Stimulated activated CD4-positive, alpha-beta T cell treated with anti-CD3 and anti-CD28 coated beads, TNF-alpha, amount 100 ng/mL, for 4 hours (primary cell): ENCODE data around the gene DOCK9.

Source experiments
- DNase-seq, 3 experiments: peaks; one replicate each; pipeline ENCODE4 v3.0.0-alpha.2; 2020; ENCODE audit warnings: low read depth in 3 of 3

The DOCK9 gene

GRCh38 chr13:98977568-98978265 is at the start of gene DOCK9:
Gene DOCK9 (minus strand): TSS chr13:98978064. CDS start chr13:98977909, 155 bp downstream.
- no peak for DNase-seq

GRCh38 chr13:99027260-99027659 is 49.4 kb upstream of the DOCK9 start:
- DNase-seq: no peak

GRCh38 chr13:99022941-99023340 is 45.1 kb upstream of the DOCK9 start:
- DNase-seq: no peak

GRCh38 chr13:99018418-99019180 is 40.7 kb upstream of the DOCK9 start:
- DNase-seq: no peak

DNA sequence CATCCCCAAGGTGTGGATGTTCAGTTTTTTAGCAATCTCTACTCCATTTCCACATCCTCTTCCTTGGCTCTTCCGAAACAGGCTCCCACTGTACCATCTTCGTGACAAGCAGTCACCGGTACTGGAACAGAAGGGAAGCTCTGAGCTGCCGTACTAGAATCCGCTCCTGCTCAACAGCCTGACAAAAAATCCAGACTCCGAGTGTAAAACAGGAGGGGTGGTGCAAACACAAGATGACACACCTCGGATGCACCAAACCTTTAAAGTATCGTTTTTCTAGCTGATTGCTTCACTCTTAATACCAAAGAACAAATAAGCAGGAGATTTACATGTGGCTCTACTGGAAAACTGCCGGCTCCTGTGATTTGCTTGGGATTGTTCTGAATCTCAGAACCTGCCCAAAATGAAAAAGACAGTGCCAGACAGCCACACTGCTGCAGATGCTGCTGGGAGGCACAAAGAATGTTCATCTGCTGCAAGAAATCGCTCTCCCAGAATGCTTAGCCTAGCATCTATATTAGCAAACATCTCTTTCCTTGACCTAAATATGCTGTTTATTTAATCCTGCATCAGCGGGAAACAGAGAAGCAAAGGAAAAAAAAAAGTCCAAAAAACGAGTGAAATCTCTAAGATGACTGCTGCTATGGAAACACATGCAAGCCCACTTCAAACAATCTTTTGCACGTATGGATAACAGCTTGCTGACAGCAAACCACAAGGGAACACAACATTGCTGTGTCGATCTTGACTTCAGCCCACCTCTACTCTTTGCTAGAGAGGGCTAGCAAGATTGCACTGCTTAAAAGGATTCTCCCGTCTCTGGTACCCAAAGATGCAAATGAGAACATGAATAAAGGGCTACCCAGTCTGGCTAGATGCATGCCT is 38.0 kb upstream of the DOCK9 start:
- DNase-seq: no peak

GRCh38 chr13:99014522-99014921 is 36.7 kb upstream of the DOCK9 start:
- no peak for DNase-seq

DNA sequence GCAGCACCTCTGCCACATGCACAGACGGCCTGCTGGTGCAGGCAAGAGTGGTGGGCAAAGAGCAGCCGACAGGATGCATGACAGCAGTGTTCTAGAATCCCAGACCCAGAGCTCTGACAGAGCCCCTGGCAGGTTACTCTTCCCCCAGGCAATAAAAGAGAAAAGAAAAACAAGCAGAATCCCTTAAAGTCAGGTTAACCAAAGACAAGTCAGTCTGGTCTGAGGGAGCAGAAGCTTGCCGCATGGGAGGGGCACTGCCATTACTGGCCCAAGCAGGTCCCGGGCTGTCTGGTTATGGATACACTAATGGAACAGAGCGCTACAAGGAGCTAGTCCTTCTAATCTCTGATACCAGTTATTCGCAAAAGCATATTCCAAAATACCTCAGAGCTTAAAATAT is 36.1 kb upstream of the DOCK9 start:
- DNase-seq: no peak

DNA sequence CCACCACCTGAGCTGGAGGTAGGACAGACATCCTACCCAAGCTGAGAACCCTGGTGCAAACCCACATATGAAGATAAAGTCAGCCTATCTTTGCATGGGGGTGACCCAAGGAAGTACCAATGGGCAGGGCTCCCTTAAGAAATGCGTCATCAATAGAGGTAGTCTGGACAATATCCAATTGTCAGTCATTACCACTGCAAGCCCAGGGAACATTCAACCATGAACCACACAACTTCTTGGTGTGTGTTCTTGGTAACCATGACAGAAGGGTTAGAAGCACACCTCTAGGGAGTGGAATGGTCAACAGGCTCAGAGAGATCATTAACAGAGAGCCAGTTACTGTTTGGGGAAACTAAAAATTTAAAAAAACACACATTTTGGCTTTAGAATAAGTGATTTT is 34.7 kb upstream of the DOCK9 start:
- DNase-seq: no peak

DNA sequence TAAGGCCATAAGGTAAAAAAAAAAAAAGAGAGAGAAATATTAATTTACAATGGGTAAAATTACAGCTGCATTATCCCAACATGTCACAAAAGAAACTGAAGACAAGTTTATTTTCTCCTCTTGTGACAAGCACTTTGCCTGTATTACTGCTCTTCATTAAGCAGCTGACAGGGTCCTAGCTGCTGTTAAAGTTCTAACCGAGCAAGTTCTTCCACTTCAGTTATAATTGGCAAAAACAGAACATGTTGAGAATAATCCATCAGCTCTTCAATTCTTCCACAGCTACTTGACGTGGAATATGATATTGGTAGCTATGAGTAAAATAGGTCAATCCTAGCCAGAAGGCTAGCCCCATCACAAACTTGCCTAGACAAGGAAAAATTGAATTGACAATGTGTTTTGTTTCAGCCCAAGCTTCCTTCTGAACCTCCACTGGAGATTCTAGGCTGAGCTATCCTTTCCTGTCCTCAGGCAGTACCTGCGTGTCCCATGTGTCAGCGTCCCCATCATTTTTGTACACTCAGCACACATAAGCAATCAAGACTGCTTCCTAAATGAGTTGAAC is 32.2 kb upstream of the DOCK9 start:
- no peak for DNase-seq

DNA sequence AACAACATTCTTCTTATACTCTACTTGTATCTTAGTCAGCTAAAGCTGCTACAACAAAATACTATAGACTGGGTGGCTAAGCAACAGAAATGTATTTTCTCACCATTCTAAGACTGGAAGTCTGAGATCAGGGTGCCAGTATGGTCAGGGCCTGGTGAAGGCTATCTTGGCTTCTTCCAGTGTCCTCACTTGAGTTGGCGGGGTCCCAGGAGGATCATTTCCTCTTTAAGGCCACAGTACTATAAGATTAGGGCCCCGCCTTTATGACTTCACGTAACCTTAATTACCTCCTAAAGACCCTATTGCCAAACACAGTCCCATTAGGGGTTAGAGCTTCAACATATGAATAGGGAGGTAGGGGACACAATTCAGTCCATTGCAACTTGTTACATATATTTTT is 30.7 kb upstream of the DOCK9 start:
- no peak for DNase-seq

DNA sequence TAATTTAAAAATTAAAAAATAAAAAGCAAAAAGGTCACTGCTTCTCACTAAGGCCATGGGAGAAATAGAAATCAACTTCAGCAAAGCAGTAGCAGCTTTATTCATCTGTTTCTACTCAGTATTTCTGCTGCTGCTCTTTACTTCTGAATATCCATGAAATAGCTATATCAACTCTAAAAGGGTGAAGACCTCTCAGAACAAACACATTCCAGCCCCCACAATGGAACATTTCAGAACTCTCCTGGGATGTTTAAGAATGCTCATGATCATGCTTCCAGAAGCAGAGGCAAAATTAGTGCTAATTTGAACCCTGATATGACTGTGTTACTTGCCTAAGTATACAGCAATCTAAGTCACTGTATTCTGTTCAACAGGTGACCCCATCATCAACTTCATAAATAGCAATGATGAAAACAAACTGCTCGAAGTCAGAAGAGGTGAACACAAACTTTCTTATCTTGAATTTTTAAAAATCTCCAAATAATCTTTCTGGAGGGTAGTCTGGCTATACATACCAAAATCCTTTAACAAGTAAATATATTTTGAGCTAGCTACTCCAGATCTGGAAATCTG is 29.6 kb upstream of the DOCK9 start:
- no peak for DNase-seq

- DNase-seq: no peak
These were observed 27.7 kb upstream of the DOCK9 start for GRCh38 chr13:99005609-99006008.

DNA sequence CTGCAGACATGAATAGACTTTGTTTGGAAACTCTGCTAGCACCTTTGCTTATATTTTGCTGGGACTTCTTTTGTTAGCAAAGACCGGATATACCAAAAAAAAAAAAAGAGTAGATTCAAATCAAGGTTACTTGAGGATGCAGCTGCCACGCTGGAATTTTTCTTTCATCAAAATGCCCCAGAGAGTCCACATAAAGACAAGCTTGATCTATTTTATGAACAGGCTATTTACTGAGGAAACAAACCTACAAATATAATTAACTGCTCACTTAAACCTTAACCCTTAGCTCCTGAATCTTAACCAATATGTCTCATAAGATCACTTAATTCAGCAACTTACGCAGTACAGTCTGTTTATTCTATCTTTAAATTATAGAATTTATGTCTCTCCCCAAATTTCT is 27.1 kb upstream of the DOCK9 start:
- DNase-seq: no peak

DNA sequence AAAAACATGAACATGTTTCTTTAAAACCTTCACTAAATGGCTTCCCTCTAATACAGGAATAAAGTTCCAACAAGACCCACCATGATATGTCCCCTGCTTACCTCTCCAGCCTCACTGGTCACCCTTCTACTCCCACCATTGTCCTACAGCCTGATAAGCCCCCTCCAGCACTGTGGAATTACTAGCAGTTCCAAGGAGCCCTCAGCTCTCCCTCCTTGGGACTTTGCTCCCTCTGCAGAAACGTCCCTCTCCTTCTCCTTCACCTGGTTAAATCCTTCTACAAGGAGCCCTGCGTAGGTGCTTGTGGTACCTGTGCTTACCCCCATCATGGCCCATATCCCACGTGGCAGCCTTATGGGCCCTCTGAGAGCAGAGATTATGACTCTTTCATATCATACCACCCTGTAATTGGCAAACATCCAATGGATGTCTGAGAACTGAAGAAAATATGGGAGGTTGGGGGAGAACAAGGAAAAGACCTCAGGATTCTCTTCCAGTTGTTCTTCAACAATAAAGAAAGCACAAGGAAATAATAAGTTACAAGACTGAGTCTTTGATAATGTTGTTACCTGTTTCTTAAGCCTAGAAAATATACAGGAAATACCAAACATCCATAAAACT is 26.1 kb upstream of the DOCK9 start:
- DNase-seq: no peak

DNA sequence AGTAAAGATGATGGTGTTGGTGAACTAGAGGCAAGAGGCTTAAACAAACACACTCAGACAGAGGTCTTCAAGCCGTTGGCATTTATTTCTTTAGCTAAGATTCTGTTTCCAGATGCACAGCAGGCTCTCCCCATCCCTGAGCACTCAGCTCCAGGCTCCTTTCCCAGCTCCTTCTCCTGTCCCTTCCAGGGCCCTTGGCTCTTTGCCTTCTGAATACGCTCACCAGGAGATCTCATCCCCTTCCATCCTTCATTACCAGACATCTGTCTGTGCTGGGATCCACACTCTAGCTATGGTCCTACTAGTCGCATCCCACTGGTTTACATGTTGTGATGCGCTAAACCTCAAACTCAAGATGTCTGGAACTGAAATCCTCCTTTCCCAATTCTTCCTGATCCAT is 25.3 kb upstream of the DOCK9 start:
- DNase-seq: no peak

GRCh38 chr13:99002172-99002710 is 24.4 kb upstream of the DOCK9 start:
- DNase-seq: no peak

GRCh38 chr13:99000137-99000536 is 22.3 kb upstream of the DOCK9 start:
- DNase-seq: no peak

GRCh38 chr13:98999639-98999952 is 21.7 kb upstream of the DOCK9 start:
- DNase-seq: no peak

DNA sequence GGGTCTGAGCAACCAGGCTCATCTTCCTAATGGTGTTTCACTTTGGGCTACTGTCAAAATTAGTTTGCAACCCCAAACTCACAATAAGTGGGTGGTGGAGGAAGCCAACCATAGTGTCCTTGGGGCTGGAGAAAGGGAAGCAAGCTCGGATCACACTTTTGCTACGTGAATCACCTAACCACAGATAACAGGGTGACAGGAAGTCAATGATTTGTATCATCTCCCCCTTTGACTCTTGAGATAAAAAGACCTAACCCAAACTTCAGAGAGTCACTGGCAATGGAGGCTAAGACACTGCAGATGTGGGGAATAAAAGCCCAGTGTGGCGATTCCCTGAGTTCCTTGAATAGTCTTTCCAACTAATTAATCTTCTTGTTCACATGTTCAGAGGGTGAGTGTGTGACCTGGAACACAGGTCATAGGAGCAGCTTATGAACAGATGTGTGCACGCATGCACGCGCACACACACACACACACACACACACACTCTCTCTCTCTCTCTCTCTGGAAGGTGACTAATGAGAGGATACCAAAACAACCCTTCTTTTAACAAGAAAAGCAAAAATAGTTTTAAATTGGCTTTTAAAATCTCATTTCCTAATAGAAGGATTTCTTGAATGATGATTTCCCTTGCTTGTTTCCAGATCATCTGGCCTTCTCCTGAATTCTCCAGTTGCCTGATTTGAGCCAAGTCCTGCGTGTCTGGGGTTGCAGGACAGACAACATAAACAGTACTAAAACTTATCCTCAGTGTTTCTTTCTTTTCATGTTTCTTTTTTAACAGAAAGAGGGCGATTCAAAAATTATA is 21.2 kb upstream of the DOCK9 start:
- no peak for DNase-seq
